PC-3 (cell line): ENCODE data around the gene HMCN1.

Experiments used
- CTCF ChIP-seq: fragments of 300-600 bp; sonication (generic); conservative IDR thresholded peaks from 2 replicates; pipeline ENCODE4 v1.5.1; 2017; ENCODE audit warnings: antibody characterized with exemption, low read depth, mild to moderate bottlenecking, low read length
- EZH2 ChIP-seq: fragments of 300-600 bp; sonication (generic); IDR thresholded peaks from one replicate; pipeline ENCODE4 v1.6.1; 2017; ENCODE audit warnings: antibody characterized with exemption, mild to moderate bottlenecking, low read length; ENCODE audit not compliant: unreplicated experiment

- no peak for TF ChIP-seq CTCF
- TF ChIP-seq EZH2, result no peak
Observed at GRCh38 chr1:186118724-186119123, 384.5 kb downstream of the HMCN1 start.
